ENCODE data around the gene PHACTR1. TPM values are rescaled to one million over a fixed set of nuclear protein-coding genes. Genes with fewer than 3 reads are reported as not detected.

Gene PHACTR1
- total and polyA plus RNA-seq, 12 donors = 6.3 to 150 (median 79.9) TPM

DNA sequence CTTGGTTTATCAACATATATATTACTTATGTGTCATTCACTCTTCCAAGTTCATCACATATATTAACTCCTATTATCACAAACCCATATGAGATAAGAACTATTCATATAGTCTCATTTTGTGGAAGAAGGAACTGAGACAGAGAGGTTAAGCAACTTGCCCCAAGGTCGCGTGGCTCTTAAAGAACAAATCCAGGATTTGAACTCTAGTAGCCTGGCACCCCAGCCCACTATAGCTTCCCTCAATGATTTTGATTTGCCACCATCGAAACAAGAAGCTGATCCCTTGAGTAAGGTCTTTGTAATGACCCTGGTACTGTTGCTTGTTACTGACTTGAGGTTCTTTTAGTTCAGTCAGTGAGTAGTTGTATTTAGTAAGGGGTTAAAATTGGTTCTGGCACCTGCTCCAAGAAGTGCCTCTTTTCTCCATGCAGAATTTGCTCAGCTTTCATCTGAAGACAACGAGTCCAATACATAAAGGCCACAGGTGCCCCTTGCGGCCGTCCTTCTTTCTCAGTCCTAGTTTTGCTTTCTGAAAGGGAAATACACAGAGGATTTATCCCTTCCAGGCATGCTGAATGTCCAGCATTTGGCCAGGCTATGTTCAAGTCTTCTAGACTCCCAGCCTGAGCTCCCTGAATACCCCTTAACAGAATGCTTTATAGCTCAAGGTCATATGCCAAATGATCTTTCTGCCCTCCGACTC, 358.7 kb downstream of the PHACTR1 start:
- intact Hi-C loops (cut with DNase I) = loop anchor here in 2 of 10 donors (5.0 kb wide), 2 partner anchors 38 to 63 kb away; no protein-coding TSS in a partner anchor
- H3K27ac ChIP-seq = peak overlapping the region in 4 of 10 donors; percentile 1 to 37 (median 26)
- TF ChIP-seq, protein P1, sequence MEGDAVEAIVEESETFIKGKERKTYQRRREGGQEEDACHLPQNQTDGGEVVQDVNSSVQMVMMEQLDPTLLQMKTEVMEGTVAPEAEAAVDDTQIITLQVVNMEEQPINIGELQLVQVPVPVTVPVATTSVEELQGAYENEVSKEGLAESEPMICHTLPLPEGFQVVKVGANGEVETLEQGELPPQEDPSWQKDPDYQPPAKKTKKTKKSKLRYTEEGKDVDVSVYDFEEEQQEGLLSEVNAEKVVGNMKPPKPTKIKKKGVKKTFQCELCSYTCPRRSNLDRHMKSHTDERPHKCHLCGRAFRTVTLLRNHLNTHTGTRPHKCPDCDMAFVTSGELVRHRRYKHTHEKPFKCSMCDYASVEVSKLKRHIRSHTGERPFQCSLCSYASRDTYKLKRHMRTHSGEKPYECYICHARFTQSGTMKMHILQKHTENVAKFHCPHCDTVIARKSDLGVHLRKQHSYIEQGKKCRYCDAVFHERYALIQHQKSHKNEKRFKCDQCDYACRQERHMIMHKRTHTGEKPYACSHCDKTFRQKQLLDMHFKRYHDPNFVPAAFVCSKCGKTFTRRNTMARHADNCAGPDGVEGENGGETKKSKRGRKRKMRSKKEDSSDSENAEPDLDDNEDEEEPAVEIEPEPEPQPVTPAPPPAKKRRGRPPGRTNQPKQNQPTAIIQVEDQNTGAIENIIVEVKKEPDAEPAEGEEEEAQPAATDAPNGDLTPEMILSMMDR (IDR thresholded peaks at IDR 0.05) = no peak
- ATAC-seq (no peak), DNase-seq (no peak)
- peaks cover 11 to 86% (median 55%) of the 10 kb centered on the region in 9 donors for H3K4me1 ChIP-seq
- no peaks in the 10 kb centered on the region for H3K27me3 ChIP-seq
- no peaks in the 10 kb centered on the region for H3K36me3 ChIP-seq
- H3K9me3 ChIP-seq = no peaks in the 10 kb centered on the region
- H3K4me3 ChIP-seq = no peak overlapping the region
- 67 to 79% methylated on average over 7 of the region's 7 CpGs for WGBS, 2 donors

DNA sequence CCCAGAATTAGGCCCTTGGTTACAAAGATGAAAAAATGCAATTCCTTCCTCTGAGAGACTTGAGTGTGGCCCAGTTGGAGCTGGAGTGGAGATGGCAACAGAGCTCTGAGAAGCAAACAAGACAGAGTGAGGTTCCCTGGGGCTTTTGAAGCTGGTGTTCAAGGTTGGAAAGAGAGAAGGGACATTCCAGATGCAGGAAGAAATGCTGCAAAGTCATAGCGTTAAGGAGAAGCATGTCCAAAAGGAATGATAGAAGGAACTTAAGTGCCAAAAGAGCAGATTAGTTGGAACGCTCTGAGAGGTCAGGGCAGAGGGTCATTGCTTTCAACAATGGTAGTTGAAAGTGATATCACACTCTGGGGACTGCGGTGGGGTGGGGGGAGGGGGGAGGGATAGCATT, 360.0 kb downstream of the PHACTR1 start:
- TF ChIP-seq, protein P1 (IDR thresholded peaks at IDR 0.05) = no peak
- Histone ChIP-seq H3K4me3 (no peak overlapping the region), H3K27me3 (no peaks in the 10 kb centered on the region), H3K4me1 (peaks cover 18 to 90% (median 64%) of the 10 kb centered on the region in 9 donors), H3K36me3 (no peaks in the 10 kb centered on the region), H3K27ac (peak overlapping the region in 3 of 10 donors; percentile 1 to 37 (median 23)), H3K9me3 (no peaks in the 10 kb centered on the region)
- 15 to 29% methylated on average over 3 of the region's 3 CpGs for WGBS, 2 donors
- no peak for DNase-seq
- intact Hi-C loops (cut with DNase I) = loop anchor here in 2 of 10 donors (5.0 kb wide), 2 partner anchors 39 to 64 kb away; no protein-coding TSS in a partner anchor
- peak in 2 of 8 donors; percentile 41 to 43 for ATAC-seq

DNA sequence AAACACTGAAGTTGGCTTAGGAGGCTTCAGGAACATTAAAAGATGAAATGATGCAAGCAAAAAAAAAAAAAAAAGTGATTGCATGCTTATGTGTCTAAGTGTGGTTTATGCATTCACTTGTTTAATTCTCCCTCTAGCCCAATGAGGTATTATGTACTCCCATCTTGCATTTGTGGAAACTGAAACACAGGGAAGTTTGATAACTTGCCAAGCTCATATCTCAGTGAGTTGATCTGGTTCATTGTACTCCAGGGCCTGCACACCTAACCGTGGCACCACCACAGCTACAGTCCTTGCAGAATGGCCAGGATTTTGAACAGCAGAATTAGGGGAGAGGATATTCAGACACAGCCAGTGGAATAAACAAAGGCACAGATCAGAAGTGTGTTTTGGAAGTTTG, 360.6 kb downstream of the PHACTR1 start:
- Histone ChIP-seq H3K9me3 (no peaks in the 10 kb centered on the region), H3K4me1 (peaks cover 16 to 84% (median 64%) of the 10 kb centered on the region in 9 donors), H3K27ac (peak overlapping the region in 3 of 10 donors; percentile 21 to 66 (median 38)), H3K36me3 (no peaks in the 10 kb centered on the region), H3K4me3 (no peak overlapping the region), H3K27me3 (no peaks in the 10 kb centered on the region)
- TF ChIP-seq, protein P1 (IDR thresholded peaks at IDR 0.05) = no peak
- WGBS, 2 donors = 33 to 36% methylated on average over 1 of the region's 1 CpG
- DNase-seq = no peak
- intact Hi-C loops (cut with DNase I) = loop anchor here in 2 of 10 donors (5.0 kb wide), 2 partner anchors 40 to 65 kb away; no protein-coding TSS in a partner anchor
- ATAC-seq = peak in 6 of 8 donors; percentile 11 to 66 (median 34)

DNA sequence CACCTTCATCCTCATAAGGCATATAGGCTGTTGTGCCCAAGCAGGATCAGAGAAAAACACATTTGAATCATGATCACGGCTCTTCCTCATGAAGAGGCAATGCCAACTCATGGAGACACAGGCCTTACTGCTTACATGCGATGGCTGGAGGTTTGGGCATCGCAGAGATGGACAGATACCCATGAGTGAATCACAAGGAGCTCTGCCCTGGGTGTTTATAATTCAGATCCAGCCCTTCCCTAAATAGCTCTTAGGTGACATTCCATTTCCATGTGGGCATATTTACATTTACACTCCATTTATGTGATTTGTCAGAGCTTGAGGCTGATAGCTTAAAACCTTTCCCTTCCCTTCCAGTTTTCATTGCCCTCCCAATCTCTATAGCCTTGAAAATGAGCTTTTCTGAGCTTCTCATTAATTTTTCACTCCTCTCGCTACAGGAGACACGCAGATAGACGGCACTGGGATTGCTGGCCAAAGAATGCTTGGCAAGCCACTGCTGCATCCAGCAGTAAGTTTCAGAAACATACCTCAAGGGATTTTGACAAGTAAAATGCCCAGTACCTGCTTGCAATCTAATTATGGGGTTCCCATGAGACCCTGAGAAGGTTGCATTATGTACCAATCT, 362.6 kb downstream of the PHACTR1 start:
- H3K27me3 ChIP-seq = no peaks in the 10 kb centered on the region
- TF ChIP-seq, protein P1 (IDR thresholded peaks at IDR 0.05) = no peak
- DNase-seq (no peak), ATAC-seq (peak in 5 of 8 donors; percentile 28 to 49 (median 43))
- 49 to 58% methylated on average over 6 of the region's 6 CpGs for WGBS, 2 donors
- peak overlapping the region in 7 of 10 donors; percentile 2 to 66 (median 56) for H3K27ac ChIP-seq
- H3K4me3 ChIP-seq = no peak overlapping the region
- peaks cover 16 to 71% (median 54%) of the 10 kb centered on the region in 9 donors for H3K4me1 ChIP-seq
- H3K9me3 ChIP-seq = no peaks in the 10 kb centered on the region
- intact Hi-C loops (cut with DNase I) = loop anchor here in 2 of 10 donors (5.0 kb wide), 2 partner anchors 42 to 67 kb away; no protein-coding TSS in a partner anchor
- no peaks in the 10 kb centered on the region for H3K36me3 ChIP-seq
